GM19468 (cell line): ENCODE data around the gene QSER1.
A peak's percentile ranks its signal among the peaks of the same experiment; 100 is the strongest.

Source experiments
- ATAC-seq: cut with Tn5 transposase; IDR thresholded peaks from one replicate; pipeline ENCODE4 v1.9.1; 2021; ENCODE audit warnings: mild to moderate bottlenecking, moderate library complexity, moderate number of reproducible peaks; ENCODE audit not compliant: unreplicated experiment; ENCODE audit errors: extremely low read depth

Gene QSER1

GRCh38 chr11:32987851-32988250, 95.2 kb downstream of the QSER1 start:
- no peak for ATAC-seq

GRCh38 chr11:32990481-32990880, 97.9 kb downstream of the QSER1 start:
- no peak for ATAC-seq

GRCh38 chr11:32991427-32991826, 98.8 kb downstream of the QSER1 start:
- no peak for ATAC-seq

- ATAC-seq: no peak
Observed at GRCh38 chr11:32991898-32992297, 99.3 kb downstream of the QSER1 start.

- no peak for ATAC-seq
Observed at GRCh38 chr11:33000181-33000580, 107.6 kb downstream of the QSER1 start.

- ATAC-seq: no peak
Observed at GRCh38 chr11:33001281-33001680, 108.7 kb downstream of the QSER1 start.

GRCh38 chr11:33001751-33002542, 109.3 kb downstream of the QSER1 start:
- no peak for ATAC-seq

- ATAC-seq: no peak
Observed at GRCh38 chr11:33005175-33005574, 112.6 kb downstream of the QSER1 start.

- no peak for ATAC-seq
Observed at GRCh38 chr11:33006010-33006409, 113.4 kb downstream of the QSER1 start.

- no peak for ATAC-seq
Observed at GRCh38 chr11:33013755-33014154, 121.1 kb downstream of the QSER1 start.

GRCh38 chr11:33015621-33016551, 123.3 kb downstream of the QSER1 start, which contains the start of gene DEPDC7:
TSS of gene DEPDC7 (plus strand) at chr11:33015878. CDS start at chr11:33015956, 78 bp downstream.
- peak; percentile 68 for ATAC-seq

GRCh38 chr11:33016654-33017053, 124.0 kb downstream of the QSER1 start:
- ATAC-seq: no peak

GRCh38 chr11:33017478-33017877, 124.9 kb downstream of the QSER1 start:
- ATAC-seq: no peak

- ATAC-seq: no peak
Observed at GRCh38 chr11:33017965-33018364, 125.4 kb downstream of the QSER1 start.

GRCh38 chr11:33018840-33019239, 126.2 kb downstream of the QSER1 start:
- no peak for ATAC-seq

- ATAC-seq: no peak
Observed at GRCh38 chr11:33021501-33021900, 128.9 kb downstream of the QSER1 start.

GRCh38 chr11:33021937-33022336, 129.3 kb downstream of the QSER1 start:
- ATAC-seq: no peak

- no peak for ATAC-seq
Observed at GRCh38 chr11:33025339-33025722, 132.7 kb downstream of the QSER1 start.

GRCh38 chr11:33027233-33027632, 134.6 kb downstream of the QSER1 start:
- ATAC-seq: no peak

- ATAC-seq: no peak
Observed at GRCh38 chr11:33027846-33028536, 135.4 kb downstream of the QSER1 start.

- no peak for ATAC-seq
Observed at GRCh38 chr11:33028537-33028914, 135.9 kb downstream of the QSER1 start.
